HG03066 (cell line): ENCODE results near the gene CDCA3.

Source experiments
- ATAC-seq: cut with Tn5 transposase; IDR thresholded peaks from one replicate; pipeline ENCODE4 v1.9.1; 2021; ENCODE audit warnings: low read depth; ENCODE audit not compliant: unreplicated experiment

Gene CDCA3

DNA sequence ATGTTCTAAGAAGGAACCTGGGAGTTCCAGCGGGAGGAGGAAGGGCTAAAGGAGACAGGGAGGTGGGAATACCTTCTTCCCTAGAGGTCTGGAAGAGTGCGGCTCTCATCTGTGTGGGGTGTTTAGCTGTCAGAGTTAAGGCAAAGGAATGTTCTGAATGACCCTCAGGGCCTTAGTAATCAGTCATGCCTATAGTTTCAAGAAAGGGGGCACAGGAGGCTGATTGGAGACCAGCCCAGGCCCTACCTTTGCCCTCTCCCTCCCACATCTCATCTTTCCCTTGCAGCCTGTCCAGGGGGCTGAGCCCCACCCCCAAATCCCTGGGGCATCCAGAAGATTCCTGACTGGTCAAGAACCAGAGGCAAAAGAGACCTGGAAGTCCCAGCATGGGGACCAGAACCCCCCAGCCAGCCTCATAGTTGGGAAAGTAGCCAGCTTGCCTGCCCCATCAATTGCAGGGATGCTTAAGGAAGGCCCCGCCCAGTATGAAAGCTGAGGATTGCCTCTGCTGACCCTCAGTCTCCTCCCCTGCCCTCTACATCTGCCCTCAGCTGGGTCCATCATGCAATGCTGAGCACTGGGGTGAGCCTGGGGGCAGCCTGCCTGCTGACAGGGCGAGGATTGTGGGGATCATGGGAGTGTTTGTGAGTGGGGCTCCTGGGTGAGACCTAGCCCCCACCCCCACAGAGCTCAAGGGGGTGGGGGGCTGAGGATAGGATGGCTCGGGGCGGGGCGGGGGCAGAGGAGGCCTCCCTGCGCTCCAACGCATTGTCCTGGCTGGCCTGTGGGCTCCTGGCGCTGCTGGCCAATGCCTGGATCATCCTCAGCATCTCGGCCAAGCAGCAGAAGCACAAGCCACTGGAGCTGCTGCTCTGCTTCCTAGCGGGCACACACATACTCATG lies 27.7 kb downstream of the CDCA3 start:
- no peak for ATAC-seq

- no peak for ATAC-seq
Measured at GRCh38 chr12:6822426-6823135, 28.5 kb downstream of the CDCA3 start.

DNA sequence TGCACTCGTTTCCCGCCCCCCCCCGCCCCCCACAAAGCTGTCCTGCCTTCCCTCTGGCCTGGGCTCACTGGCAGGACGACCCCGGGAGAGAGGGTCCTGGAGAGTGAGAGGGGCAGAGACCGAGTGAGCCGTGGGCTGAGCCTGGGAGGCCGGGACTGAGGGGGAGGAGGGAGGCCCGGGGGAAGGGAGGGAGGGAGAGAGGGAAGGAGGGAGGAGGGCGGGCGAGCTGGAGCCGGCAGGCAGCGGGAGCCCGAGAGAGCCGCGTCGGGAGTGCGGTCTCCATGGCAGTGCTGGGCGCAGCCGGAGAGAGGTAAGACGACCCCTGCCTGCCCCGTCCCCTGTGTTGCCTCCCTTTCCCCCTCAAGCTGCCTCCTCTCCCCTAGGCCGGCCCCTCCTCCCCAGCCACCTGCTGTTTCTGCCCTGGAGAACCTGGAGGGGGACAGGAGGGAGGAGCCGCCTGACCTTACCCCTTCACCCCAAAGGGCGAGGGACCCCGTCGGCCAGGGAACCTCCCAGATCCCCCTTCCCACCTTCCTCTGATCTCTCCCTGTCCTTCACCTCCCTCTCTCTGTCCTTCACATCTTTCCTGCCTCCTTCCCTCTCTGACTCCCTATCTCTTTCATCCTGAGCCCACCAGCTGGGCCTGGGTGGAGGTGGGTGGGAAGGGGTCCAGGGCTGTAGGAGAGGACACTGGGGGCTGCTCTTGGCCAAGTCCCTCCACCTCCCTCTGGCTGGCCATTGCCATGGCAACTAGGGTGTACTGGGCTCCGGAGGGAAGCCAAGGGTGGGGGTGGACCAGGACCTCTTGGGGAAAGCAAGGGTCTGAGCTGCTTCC lies 29.3 kb downstream of the CDCA3 start, which contains the start of gene GPR162:
GPR162 (plus strand) TSS at position 231 of the 835 bp plus-strand sequence. CDS start 2,078 bp downstream, outside the sequence.
- ATAC-seq: no peak

GRCh38 chr12:6820166-6820565 lies 30.9 kb downstream of the CDCA3 start:
- ATAC-seq: no peak

- no peak for ATAC-seq
Measured at GRCh38 chr12:6819106-6820030, 31.7 kb downstream of the CDCA3 start.

DNA sequence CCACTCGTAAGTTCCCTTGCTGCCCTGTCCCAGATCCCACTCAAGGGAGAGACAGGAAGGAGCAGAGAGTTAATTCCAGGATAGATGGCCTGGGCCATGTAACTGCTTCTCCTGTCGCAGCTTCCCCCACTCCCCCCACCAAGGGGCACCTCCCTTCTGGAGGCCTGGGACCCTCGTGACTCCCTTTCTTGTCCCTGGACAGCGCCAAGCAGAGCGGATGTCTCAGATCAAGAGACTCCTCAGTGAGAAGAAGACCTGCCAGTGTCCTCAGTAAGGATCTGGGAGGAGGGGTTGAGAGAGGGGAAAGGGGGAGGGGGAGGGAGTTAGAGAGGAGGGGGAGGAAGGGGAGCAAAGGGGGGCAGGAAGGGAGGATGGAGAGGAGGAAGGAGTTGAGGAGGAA lies 32.4 kb downstream of the CDCA3 start:
- no peak for ATAC-seq

DNA sequence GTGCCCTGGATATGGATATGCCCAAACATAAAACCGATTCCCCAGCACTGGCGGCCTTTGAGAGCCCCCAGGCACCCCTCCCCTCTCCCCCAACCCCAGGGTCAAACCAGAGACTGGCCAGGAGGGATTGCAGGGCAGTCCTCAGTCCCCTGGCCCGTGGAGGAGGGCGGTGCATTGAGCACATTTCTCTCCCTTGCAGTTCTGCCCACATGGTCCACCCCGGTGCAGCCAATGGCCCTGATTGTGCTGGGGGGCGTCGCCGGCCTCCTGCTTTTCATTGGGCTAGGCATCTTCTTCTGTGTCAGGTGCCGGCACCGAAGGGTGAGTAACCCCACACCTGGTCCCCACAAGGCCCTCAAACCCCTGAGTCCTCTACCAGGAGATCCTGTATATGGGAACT lies 32.9 kb downstream of the CDCA3 start:
- no peak for ATAC-seq

GRCh38 chr12:6817662-6818157 lies 33.4 kb downstream of the CDCA3 start:
- ATAC-seq: no peak

GRCh38 chr12:6817098-6817497 lies 34.0 kb downstream of the CDCA3 start:
- ATAC-seq: no peak

DNA sequence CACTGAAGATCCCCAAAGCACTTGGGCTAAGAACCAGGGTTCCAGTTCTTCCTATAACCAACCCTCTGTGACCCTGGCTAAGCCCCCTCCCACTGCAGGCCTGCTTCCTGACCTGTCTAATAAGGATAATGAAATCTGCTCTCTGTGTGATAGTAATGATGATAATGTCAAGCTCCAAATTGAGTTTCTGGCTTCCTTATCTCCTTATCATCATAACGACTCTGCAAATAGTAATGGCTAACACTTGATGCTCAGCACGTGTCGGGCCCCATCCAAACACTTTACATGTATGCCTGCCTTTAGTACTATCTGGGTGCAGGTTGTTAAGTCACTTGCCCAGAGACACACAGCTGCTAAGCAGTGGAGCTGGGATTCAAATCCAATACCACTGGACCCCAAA lies 34.5 kb downstream of the CDCA3 start:
- no peak for ATAC-seq

GRCh38 chr12:6813363-6813762 lies 37.7 kb downstream of the CDCA3 start:
- ATAC-seq: no peak

GRCh38 chr12:6810758-6811157 lies 40.3 kb downstream of the CDCA3 start:
- no peak for ATAC-seq

DNA sequence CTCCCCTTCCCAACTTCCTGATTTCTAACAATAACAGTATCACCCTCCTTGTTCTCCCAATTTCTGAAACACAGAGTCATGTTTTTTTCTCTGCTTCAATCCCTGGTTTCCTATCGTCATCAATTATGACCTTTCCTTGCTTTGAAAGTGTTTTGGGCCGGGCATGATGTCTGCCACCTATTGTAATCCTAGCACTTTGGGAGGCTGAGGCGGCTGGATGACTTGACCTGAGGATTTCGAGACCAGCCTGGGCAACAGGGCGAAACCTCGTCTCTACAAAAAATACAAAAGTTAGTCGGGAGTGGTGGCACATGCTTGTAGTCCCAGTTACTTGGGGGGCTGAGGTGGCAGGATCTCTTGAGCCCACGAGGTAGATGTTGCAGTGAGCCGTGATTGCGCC lies 42.0 kb downstream of the CDCA3 start:
- no peak for ATAC-seq

- no peak for ATAC-seq
Measured at GRCh38 chr12:6807170-6807569, 43.9 kb downstream of the CDCA3 start.

GRCh38 chr12:6799147-6799546 lies 51.9 kb downstream of the CDCA3 start:
- ATAC-seq: no peak
